Smooth muscle cell (in vitro differentiated cells): ENCODE results near the gene MAP3K7. TPM values are rescaled to one million over a fixed set of nuclear protein-coding genes. Genes with fewer than 3 reads are reported as not detected.

Source experiments
- DNase-seq: peaks from one replicate; lab custom pipeline; 2025; ENCODE audit not compliant: unreplicated experiment; lab: John Stamatoyannopoulos, UW
- H2AFZ ChIP-seq: fragments of 200-600 bp; sonication (generic); 2 replicates; pipeline ENCODE4 v1.6.0; 2016; ENCODE audit warnings: antibody characterized with exemption, low read depth, mild to moderate bottlenecking
- H3F3A ChIP-seq: fragments of 200-600 bp; sonication (generic); 2 replicates; pipeline ENCODE4 v1.6.0; 2017; ENCODE audit warnings: antibody characterized with exemption, low read depth
- H3K27ac ChIP-seq: fragments of 200-600 bp; sonication (generic); 2 replicates; pipeline ENCODE4 v1.5.1; 2016; ENCODE audit warnings: low read depth, mild to moderate bottlenecking
- H3K27me3 ChIP-seq: fragments of 200-600 bp; sonication (generic); 2 replicates; pipeline ENCODE4 v1.6.1; 2016; ENCODE audit warnings: low read depth, mild to moderate bottlenecking
- H3K36me3 ChIP-seq: fragments of 200-600 bp; sonication (generic); 2 replicates; pipeline ENCODE4 v1.5.1; 2016; ENCODE audit warnings: low read depth
- H3K4me1 ChIP-seq: fragments of 200-600 bp; sonication (generic); 2 replicates; pipeline ENCODE4 v1.5.1; 2016; ENCODE audit warnings: low read depth
- H3K4me2 ChIP-seq: fragments of 200-600 bp; sonication (generic); 2 replicates; pipeline ENCODE4 v1.6.0; 2016; ENCODE audit warnings: mild to moderate bottlenecking
- H3K4me3 ChIP-seq: fragments of 200-600 bp; sonication (generic); 2 replicates; pipeline ENCODE4 v1.5.1; 2016; ENCODE audit warnings: mild to moderate bottlenecking
- H3K79me2 ChIP-seq: fragments of 200-600 bp; sonication (generic); 2 replicates; pipeline ENCODE4 v1.6.0; 2016; ENCODE audit warnings: low read depth, mild to moderate bottlenecking
- H3K9ac ChIP-seq: fragments of 200-600 bp; sonication (generic); 2 replicates; pipeline ENCODE4 v1.6.0; 2016; ENCODE audit warnings: low read depth
- H3K9me3 ChIP-seq: fragments of 200-600 bp; sonication (generic); replicated peaks from 2 replicates; pipeline ENCODE4 v1.5.1; 2016; ENCODE audit warnings: low read depth
- H4K20me1 ChIP-seq: fragments of 200-600 bp; sonication (generic); 2 replicates; pipeline ENCODE4 v1.6.0; 2016; ENCODE audit warnings: low read depth
- WGBS: methylation state at CpG from one replicate; pipeline ENCODE4 v1.1.7; 2016; ENCODE audit warnings: low lambda C conversion rate; 5-methylcytosine and 5-hydroxymethylcytosine counted together
- polyA plus RNA-seq: library from polyadenylated mRNA; unstranded; fragments of >200 nt; fragmentation: Nextera tagmentation; extraction: Ambion mirVana; gene quantifications from 2 replicates; pipeline ENCODE4 v1.2.1, GENCODE V29; 2016
- total RNA-seq: library from RNA; depleted of rRNA; stranded (reverse); fragments of >200 nt; gene quantifications from 2 replicates; pipeline ENCODE4 v1.2.3, GENCODE V29; 2014
- TF ChIP-seq, protein P1 (sequence below): fragments of 200-600 bp; sonication (generic); IDR thresholded peaks from 2 replicates; pipeline ENCODE4 v1.5.1; 2017; ENCODE audit warnings: borderline replicate concordance, mild to moderate bottlenecking, antibody characterized with exemption; ENCODE audit not compliant: insufficient read depth, poor library complexity, severe bottlenecking

MAP3K7 gene
- total and polyA plus RNA-seq, 2 experiments from 2014 or later = 22.0 to 40.4 TPM

DNA sequence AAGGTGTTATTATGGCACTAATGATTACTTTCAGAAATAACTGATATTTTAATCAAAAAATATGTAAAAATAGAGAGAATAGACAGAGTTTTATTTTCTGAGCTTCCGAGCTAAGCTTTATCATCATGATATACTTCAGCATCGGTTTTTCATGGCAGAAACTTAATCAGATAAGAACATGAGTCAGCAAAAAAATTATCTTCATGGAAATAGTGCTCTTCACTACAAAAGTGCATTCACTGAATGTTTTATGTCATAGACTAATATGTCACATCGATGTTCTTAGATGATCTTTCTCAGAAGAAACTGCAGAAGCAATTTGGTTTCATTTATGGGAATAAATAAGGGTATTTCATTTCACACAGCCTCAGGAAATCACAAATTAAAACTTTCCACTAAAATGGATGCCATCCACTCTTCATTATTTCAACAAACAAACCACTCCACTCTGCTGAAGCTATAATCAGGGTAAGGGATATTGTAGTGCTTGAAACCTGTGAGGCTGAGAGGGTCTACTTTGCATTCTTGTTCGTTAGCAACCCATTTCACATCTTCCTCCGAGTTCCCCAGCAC is 10.2 kb upstream of the MAP3K7 start:
- Histone ChIP-seq H3K79me2 (no peaks in the 10 kb centered on the region), H4K20me1 (no peaks in the 10 kb centered on the region), H3K9me3 (no peaks in the 10 kb centered on the region), H3K36me3 (no peaks in the 10 kb centered on the region), H3F3A (no peaks in the 10 kb centered on the region), H3K27ac (no peak overlapping the region), H3K9ac (no peak overlapping the region), H3K27me3 (peaks cover 13% of the 10 kb centered on the region), H3K4me1 (peaks cover 6% of the 10 kb centered on the region), H3K4me2 (no peak overlapping the region), H2AFZ (peak overlapping the region; percentile 45), H3K4me3 (no peak overlapping the region)
- TF ChIP-seq, protein P1, sequence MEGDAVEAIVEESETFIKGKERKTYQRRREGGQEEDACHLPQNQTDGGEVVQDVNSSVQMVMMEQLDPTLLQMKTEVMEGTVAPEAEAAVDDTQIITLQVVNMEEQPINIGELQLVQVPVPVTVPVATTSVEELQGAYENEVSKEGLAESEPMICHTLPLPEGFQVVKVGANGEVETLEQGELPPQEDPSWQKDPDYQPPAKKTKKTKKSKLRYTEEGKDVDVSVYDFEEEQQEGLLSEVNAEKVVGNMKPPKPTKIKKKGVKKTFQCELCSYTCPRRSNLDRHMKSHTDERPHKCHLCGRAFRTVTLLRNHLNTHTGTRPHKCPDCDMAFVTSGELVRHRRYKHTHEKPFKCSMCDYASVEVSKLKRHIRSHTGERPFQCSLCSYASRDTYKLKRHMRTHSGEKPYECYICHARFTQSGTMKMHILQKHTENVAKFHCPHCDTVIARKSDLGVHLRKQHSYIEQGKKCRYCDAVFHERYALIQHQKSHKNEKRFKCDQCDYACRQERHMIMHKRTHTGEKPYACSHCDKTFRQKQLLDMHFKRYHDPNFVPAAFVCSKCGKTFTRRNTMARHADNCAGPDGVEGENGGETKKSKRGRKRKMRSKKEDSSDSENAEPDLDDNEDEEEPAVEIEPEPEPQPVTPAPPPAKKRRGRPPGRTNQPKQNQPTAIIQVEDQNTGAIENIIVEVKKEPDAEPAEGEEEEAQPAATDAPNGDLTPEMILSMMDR = no peak
- 58% methylated on average over 5 of the region's 5 CpGs for WGBS
- DNase-seq = no peak

DNA sequence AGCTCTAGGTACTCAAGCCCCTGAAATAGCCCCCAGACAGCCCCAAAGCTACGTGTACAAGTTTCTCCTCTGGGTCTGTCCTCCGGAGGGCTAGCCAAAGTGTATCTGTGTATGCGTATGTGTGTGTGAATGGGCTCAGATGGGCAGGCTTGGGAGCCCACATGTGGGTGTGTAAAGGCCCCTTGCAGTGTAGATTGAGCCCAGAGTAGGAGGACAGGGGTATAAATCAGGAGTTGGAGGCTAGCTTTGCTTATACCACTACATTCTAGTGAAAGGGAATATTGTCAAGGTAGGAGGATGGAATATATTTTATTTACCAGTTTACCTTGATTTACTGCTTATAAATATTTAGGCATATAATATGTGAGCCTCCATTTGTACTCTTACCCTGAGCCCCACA is 9.0 kb upstream of the MAP3K7 start:
- Histone ChIP-seq H3F3A (no peaks in the 10 kb centered on the region), H3K27ac (no peak overlapping the region), H3K79me2 (no peaks in the 10 kb centered on the region), H3K4me3 (no peak overlapping the region), H3K36me3 (no peaks in the 10 kb centered on the region), H2AFZ (no peak overlapping the region), H3K4me1 (peaks cover 6% of the 10 kb centered on the region), H3K4me2 (no peak overlapping the region), H4K20me1 (no peaks in the 10 kb centered on the region), H3K9me3 (no peaks in the 10 kb centered on the region), H3K27me3 (peaks cover 16% of the 10 kb centered on the region), H3K9ac (no peak overlapping the region)
- TF ChIP-seq, protein P1 = no peak
- WGBS = 72% methylated on average over 3 of the region's 3 CpGs
- no peak for DNase-seq

DNA sequence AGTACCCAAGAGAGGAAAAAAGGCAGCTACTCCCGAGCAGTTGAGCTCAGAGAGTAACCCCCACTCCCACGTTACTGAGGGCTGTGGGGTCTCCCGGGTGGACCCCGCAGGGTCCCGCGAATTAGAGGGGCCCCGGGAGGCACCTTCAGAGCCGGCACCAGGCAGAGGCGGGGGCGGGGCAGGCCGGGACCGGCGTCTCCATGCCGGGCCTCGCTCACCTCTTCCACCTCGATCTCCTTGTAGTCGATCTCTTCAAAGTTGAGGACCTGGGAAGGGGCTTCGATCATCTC is 381 bp downstream of the MAP3K7 start:
- H3K27ac ChIP-seq = peak overlapping the region; percentile 95
- H3K27me3 ChIP-seq = no peaks in the 10 kb centered on the region
- H3K36me3 ChIP-seq = no peaks in the 10 kb centered on the region
- peak overlapping the region; percentile 95 for H2AFZ ChIP-seq
- no peak for DNase-seq
- TF ChIP-seq, protein P1 = no peak
- H3K9me3 ChIP-seq = no peaks in the 10 kb centered on the region
- H4K20me1 ChIP-seq = peaks cover 45% of the 10 kb centered on the region
- H3K79me2 ChIP-seq = peaks cover 51% of the 10 kb centered on the region
- WGBS = 0% methylated on average over 18 of the region's 18 CpGs
- peak overlapping the region; percentile 92 for H3K4me2 ChIP-seq
- H3K9ac ChIP-seq = peak overlapping the region; percentile 97
- peaks cover 24% of the 10 kb centered on the region for H3K4me1 ChIP-seq
- H3F3A ChIP-seq = no peaks in the 10 kb centered on the region
- peak overlapping the region; percentile 95 for H3K4me3 ChIP-seq

DNA sequence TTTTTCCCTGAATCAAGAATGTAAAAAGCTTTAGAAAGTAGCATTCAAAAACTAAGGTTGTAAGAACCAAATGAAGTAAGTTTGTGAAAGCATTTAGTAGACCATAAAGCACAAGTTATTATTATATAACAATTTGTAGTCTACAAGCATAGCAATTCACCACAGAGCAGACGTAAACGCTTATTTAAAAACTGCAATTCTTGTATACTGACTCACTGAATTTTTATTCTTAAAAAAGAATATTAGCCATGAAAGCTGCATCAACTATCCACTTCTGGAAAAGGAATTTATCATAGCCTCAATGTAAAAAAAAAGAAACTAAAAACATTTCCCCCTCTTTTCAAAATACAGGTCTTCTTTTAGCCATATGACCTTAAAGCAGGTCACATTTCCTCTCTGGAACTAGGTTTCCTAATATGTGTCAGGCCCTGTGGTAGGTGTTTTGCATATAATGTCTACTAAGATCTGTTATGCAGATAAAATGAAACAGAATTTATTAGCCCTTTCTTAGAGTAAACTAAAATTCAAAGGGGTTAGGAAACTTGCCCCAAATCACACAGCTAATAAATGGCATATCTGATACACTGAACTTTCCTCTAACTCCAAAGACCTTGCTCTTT is 2.1 kb downstream of the MAP3K7 start:
- TF ChIP-seq, protein P1 = no peak
- 67% methylated on average over 2 of the region's 2 CpGs for WGBS
- H3K4me3 ChIP-seq = peak overlapping the region; percentile 95
- no peaks in the 10 kb centered on the region for H3F3A ChIP-seq
- H4K20me1 ChIP-seq = peaks cover 62% of the 10 kb centered on the region
- H3K27me3 ChIP-seq = no peaks in the 10 kb centered on the region
- no peak for DNase-seq
- no peak overlapping the region for H2AFZ ChIP-seq
- peak overlapping the region; percentile 98 for H3K4me2 ChIP-seq
- H3K9me3 ChIP-seq = no peaks in the 10 kb centered on the region
- H3K27ac ChIP-seq = peak overlapping the region; percentile 0
- H3K9ac ChIP-seq = no peak overlapping the region
- peaks cover 24% of the 10 kb centered on the region for H3K4me1 ChIP-seq
- peaks cover 69% of the 10 kb centered on the region for H3K79me2 ChIP-seq
- H3K36me3 ChIP-seq = no peaks in the 10 kb centered on the region
